GM19023 (cell line): ENCODE measurements around the gene SLC6A6.

Experiments
- ATAC-seq: cut with Tn5 transposase; IDR thresholded peaks from one replicate; pipeline ENCODE4 v1.9.1; 2021; ENCODE audit warnings: mild to moderate bottlenecking, moderate library complexity; ENCODE audit not compliant: unreplicated experiment

The SLC6A6 gene

GRCh38 chr3:14464521-14464920 is 62.1 kb downstream of the SLC6A6 start:
- ATAC-seq: no peak

GRCh38 chr3:14465425-14465824 is 63.0 kb downstream of the SLC6A6 start:
- no peak for ATAC-seq

GRCh38 chr3:14466179-14466903 is 63.9 kb downstream of the SLC6A6 start:
- no peak for ATAC-seq

GRCh38 chr3:14467814-14468620 is 65.6 kb downstream of the SLC6A6 start:
- ATAC-seq: no peak

GRCh38 chr3:14468621-14468981 is 66.2 kb downstream of the SLC6A6 start:
- ATAC-seq: no peak

DNA sequence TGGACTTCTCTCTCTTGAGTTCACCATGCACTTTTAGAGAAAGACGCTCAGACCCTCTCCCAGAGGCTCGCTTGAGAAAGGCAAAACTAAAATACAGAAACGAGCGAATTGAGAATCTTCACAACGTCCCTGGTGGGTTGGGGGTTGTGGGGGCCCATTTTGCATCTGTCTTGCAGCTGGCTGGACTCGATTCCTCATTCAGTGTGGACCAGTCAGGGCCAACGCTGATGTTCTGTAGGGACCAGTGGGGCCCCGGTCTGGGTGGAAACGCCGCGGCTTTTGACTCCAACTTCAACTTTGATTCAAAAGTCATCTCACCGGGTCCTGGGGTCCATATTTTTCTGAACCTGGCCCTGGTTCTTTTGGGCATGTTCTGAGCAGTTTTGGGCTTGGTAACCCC is 68.1 kb downstream of the SLC6A6 start:
- ATAC-seq: no peak

GRCh38 chr3:14471016-14471415 is 68.6 kb downstream of the SLC6A6 start:
- ATAC-seq: no peak

DNA sequence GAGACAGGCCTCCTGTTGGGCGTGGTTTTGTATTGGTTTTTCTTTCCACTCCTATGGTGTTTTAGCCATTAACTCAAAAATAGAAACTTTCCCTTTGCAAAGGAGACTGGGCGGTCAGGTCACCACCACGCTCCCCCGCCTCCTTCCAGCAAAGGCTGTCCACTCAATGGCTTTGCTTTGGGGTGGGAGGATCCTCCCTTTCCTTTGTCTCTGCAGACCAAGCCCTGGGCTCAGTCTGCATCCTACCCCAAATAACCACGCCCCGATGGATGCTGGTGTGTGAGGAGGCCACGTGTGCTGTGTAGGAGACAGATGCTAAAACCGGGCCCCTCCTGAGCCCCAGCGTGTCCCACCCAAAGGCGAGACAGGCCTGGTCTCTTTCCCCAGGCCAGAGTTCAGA is 69.3 kb downstream of the SLC6A6 start:
- ATAC-seq: no peak

DNA sequence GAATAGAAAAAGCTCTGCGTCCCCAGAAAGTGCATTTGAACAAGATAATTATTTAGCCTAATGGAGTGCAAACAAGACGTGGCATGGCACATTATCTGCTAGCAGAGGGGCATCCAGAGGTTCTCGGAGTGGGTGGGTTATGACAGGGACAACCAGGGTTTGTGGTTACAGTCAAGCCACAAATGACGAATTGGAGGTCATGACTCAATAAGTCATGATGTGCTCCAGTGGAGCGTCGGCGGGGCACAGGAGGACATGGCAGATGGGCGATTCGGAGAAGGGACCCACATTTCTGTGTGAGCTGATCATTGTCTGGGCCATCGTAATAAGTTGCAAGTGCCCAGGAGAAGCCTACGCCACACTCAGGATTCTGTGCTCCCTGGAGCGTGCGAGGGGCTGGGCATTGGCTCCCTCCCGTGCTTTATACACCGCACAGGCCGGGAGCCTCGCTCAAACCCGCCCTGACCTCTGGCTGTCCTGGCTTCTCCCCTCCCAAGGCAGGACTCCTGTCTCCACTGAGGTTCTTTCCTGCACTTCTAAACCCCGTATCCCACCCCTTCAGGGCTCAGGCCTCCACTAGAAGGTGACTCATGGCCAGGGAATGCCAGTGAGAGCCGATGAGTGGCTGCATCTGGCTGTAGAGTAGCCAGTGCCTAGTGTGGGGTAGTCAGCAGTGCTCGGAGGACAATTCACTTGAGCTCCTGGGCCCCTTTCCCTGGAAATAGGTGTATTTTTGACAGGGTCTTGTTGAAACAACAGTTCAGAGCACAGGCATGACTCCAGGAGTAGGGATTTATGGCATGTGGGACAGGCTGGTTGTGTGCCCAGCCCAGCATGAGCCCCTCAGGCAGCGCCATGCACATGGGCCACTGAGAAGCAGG is 70.3 kb downstream of the SLC6A6 start:
- no peak for ATAC-seq

DNA sequence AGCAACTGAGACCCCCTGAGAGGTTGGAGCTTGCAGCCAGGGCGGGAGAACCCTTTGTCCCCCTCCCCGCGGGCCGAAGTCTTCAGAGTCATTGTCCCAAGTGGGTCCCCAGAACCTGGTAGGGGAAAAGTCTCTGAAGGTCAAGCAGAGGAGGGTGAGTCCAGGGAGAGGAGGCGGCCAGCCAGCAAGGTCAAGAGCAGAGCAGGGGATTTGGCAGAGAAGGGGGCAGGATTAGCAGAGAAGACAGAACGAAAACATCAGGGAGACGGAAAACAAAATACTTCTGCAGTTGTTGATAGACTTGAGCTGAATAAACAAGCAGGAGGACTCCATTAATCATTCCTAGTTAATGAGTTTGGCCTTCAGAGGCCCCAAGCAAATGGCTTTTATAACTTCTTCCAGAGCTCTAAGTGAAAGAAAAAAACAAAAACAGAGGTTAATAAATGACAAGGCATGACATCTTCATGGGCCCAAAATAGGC is 71.0 kb downstream of the SLC6A6 start:
- no peak for ATAC-seq

GRCh38 chr3:14474363-14475081 is 72.1 kb downstream of the SLC6A6 start:
- ATAC-seq: no peak

DNA sequence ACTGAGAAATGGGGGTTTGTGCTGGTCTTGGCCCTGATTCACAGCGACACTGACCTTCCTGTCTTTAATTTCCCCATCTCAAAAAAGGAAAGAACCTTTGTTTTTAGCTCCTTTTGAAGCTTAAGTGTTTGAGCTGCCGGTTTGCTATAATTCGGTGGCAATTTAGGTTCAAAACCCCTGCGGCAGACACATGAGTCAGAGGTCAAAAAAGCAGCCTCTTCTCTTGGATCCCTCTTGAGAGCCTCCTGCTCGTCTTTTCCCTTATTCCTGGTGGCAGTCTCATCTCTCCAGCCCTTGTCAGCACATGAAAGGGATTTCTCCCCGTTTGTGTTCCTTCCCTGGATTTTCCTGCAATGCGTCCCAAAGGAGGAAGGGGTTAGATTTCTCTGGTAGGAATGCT is 73.2 kb downstream of the SLC6A6 start:
- no peak for ATAC-seq

GRCh38 chr3:14476583-14477265 is 74.3 kb downstream of the SLC6A6 start:
- no peak for ATAC-seq

GRCh38 chr3:14477311-14477935 is 75.0 kb downstream of the SLC6A6 start:
- no peak for ATAC-seq

GRCh38 chr3:14478956-14479550 is 76.6 kb downstream of the SLC6A6 start:
- no peak for ATAC-seq

DNA sequence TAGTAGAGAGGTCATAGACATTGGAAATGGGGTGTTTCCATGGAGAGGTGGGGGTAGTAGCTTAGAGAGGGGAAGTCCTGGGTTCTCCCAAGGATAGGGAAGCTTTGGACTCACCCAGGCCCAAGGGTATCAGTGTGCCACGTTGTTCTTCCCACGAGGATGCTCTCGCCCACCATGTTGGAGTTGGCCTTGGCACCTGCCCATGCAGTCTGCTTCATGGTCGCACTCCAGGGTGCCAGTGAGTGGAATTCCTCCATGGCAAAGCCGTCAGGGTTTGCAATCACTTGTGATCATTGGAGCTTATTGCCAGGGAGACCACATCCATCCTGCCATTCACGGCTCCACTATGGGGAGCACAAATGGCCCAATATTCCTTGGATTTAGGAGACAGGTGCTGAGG is 77.2 kb downstream of the SLC6A6 start:
- ATAC-seq: no peak

DNA sequence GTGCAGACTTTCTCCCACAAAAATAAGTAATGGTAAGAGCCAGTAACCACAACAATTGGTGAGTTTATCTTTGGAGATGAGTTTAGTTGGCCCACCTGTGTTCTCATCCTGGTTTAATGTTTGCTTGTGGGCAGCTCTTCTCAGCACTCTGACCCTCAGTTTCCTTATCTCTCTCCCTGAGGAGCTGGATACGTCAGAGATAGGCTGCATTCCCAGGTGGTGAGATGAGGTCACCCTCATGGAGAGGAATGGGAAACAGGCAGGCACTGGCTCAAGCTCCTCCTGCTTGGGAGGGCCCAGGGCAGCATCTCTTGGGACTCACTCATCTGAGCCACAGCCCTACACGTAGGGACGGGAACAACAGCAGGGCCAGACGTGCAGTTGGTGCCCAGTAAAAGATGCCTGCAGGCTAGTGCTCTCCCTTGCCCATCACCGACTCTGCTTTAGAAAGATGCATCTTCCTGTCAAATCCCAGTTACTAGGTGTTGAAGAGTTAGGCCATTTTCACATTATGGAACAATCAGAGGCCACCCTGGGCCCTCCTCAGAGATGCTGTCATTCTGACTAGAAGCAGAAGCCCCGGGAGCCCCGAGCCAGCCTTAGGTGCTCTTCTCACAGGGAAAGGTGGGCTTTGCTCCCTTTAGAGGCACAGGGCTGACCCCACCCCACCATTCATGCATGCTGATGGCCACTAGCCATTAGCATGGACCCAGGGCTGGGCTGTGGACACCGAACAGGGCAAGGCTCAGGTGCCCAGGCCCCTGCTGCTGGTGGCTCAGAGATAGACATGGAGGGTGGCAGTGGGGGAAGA is 78.0 kb downstream of the SLC6A6 start:
- no peak for ATAC-seq

DNA sequence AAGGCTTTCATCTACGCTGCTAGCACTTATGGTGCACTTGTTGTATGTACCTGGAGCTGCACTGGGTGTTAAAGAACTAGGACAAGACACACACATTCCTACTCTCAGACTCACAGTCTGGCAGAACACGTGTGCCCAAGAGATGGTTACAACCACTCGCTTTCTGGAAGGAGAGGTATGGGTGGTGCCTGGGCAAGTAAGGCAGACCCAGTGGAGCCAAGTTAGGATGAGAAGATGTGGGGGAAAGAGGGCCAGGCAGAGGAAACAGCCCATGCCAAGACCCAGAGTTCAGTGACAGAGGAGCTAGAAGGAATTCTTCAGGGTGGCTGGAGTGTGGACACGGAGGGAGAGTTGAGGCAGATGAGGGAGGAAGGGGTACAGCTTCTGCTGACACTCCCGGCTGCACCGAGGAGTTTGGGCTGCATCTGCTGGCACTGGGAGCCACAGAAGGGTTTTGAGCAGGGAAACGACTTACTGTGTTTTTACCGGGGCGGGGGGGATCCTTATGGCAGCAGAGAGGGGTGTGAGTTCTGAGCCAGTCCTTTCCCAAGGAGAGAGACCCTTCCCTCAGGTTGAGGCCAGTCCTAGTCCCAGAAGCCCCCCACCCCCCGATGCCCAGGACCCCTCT is 78.7 kb downstream of the SLC6A6 start:
- ATAC-seq: no peak
